Midbrain (tissue), 1 donor: ENCODE data around the gene SLC14A1.

Experiments
- DNase-seq: peaks from one replicate; lab custom pipeline; 2025; lab: John Stamatoyannopoulos, UW

SLC14A1 gene

DNA sequence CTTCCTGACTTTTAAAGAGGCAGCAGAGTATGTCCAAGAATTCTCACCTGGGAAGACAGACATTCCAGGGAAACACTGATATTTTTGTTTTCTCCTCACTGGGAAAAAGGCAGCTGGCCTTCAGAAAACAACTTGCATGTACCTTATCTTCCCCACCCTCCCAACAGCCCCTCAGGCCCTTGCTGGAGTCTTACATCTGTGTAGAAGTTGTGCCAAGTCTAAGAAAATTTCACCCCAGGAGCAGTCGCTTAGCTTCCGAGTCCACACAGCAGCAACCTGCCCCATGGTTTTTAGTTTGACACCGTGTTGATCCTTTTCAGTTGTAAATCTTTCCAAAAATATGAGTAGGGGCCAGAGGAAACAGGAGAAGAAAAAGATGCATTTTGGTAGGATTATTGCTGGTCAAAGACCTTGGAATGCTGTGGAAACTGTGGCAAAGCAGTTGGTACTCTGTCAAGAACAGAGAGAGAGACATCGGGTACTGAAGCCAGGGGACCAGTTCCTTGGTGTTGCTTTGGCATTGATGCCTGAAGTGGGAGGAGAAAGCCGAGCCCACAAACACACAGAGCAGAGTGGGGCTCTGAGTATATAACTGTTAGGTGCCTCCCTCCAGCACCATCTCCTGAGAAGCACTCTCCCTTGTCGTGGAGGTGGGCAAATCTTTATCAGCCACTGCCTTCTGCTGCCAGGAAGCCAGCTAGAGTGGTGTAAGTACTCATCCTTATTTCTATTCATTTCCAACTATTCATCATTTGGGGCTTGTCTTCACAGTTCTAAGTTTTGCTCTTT, at the start of gene SLC14A1:
Gene SLC14A1, plus strand, starts transcription at position 615 of the 789 bp plus-strand sequence. CDS start 6,140 bp downstream, outside the sequence.
- DNase-seq = peak; percentile 64

DNA sequence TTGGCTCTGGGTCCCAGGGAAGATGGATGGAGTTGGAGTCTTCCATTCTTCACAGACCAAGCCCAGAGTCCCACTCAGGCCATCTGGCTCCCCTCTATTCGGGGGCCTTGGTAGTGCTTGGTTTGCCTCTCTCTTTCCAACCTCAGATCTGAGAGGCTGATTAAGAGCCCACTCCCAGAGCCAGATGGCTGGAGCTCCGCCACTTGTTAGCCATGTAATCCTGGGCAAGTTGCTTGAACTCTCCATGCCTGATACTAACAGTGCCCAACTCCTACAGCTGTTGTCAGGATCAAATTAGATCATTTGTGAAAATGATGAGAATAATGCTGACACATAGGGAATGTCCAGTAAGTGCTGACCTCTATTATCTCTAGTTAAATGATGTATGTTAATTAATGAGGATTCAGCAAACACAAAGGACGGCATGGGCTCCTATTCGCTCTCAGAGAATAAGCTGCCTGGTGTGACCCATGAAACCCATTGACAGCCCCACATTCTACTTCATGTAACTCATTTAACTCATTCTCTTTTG, 46.6 kb upstream of the SLC14A1 start:
- no peak for DNase-seq

GRCh38 chr18:45678441-45678840, 45.5 kb upstream of the SLC14A1 start:
- no peak for DNase-seq

DNA sequence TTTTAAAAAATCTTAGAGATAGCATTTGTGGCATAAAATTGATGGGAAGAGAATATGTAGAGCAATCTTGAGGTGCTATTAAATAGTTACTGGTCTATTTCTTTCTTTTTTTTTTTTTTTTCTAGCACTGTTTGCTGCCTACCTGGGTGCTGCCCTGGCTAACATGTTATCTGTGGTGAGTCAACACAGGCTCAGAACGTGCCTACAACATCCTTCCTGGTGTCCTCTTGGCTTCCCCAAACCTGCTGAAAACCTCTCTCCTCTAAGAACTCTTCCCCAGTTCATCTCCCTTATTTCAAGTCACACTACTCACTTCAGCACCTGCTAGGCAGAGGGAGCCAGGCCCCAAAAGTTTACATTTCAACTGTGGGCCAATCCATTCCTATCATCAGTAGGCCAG, 45.1 kb upstream of the SLC14A1 start:
- no peak for DNase-seq

DNA sequence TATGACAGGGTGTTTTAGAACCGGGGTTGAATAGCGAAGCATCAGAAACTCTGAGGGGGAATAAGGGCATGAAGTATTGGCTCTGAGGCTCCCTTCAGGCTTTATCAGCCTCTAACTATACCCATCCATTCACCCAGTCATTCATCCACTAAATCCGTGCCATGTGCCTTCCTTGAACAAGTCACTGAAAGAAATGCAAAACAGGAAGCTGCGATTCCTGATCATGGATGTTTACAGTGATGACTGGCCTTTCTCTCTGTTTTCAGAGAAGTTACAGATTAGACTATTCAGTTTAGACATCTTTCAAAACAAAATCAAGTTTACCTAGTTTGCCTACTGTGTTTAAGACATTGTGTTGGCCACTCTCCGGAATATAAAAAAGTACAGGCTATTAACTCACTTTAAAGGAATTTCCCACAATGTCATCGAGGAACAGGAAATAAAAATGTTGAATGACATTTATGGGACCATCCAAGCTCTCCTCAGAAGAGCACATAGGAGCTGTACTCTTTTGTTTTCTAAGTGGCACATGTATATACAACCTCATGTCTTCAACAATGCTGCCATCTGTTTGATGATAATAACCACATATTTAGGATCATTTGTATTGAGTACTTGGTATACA, 43.8 kb upstream of the SLC14A1 start:
- no peak for DNase-seq

- no peak for DNase-seq
These were observed 41.8 kb upstream of the SLC14A1 start for GRCh38 chr18:45682181-45682580.

DNA sequence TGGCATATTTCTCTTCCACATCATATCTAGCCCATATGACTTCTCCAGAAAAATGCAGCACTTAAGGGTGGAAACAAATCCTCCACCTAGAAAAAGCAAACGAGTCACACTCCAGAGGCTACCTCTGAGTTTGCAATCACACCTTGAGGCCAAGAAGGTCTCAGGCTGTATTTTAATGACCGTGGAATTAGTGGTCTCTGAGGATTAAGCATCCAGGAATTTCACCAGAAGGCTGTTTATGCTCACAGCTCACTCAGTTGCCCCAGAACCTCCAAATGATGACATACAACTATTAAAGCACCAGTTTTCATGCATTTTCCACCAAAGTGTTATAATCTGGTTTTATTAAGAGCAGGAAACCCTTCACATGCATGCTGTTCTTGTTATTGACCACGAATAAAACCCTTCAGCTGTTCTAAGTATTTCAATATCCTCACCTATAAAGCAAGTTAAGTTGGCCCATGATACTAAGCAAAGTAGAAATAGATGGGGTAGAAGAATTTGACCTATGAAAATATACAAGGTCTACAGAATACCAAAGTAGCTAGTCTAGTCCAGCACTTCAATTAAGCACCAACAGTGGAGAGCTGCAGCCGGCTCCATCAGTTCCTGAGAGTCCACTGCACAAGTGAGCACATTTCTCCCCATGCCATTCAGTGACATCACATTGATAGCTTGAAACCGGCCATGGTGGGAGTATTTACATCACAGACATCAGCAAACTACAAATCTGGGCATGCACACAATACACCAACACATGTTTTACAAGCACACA, 39.5 kb upstream of the SLC14A1 start:
- no peak for DNase-seq

- DNase-seq = no peak
These were observed 36.9 kb upstream of the SLC14A1 start for GRCh38 chr18:45686891-45687611.

GRCh38 chr18:45687621-45688020, 36.4 kb upstream of the SLC14A1 start:
- no peak for DNase-seq

- no peak for DNase-seq
These were observed 35.9 kb upstream of the SLC14A1 start for GRCh38 chr18:45688113-45688512.

DNA sequence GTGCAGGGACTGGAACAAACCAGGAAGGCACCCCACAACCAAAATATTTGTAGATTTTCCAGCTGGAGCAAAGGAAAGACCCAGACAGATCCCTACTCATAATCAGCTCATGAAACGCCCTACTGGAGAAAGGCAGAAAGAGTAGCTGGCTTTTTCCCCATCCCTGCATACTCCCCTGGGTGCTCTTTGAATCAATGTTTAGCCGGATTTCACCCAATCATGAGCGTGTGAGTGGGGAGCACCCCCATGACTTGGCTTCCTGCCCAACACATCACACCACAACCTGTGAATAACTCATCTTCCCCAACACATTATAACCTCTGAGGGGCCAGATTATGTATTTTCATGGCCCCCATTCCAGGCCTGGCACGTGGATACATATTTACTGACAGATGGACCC, 35.1 kb upstream of the SLC14A1 start:
- DNase-seq = no peak

- DNase-seq = no peak
These were observed 34.6 kb upstream of the SLC14A1 start for GRCh38 chr18:45689396-45689795.

DNA sequence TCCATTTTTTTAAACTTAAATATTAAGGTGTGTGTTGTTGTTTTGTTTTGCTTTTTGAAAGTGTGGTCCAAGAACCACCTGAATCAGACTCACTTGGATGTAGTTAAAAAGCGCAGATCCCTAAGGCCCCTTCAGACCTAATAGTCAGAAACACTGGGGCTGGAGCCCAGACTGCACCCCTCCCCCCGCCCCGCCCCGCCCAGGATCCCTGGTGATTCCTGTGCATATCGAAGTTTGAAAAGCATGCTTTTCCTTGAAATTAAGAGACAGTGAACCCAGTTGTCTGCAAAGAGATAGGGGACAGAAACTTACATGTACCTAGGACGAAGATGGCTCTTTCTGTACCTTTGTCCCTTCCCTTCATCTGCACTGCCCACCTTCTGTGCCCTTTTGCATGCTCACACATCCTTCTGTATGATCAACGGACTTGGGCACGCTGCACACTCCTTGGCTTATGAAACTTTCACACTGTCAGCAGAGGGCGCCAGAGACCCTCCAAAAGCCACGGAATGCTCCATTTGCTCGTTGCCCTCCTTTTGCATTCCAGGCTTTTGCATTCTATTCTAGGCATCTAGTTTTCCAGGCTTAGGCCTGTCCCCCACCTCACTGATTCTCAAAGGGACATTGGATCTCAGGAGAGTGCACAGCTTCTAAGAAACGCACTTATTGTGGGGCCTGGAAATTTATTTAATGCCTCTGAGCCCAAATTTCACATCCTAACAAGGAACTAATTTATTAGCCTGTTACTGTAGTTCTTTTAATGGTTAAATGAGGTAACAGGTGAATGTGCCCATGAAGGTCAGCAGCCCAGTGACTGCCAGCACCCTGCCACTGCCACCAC, 32.8 kb upstream of the SLC14A1 start:
- DNase-seq = peak; percentile 85

DNA sequence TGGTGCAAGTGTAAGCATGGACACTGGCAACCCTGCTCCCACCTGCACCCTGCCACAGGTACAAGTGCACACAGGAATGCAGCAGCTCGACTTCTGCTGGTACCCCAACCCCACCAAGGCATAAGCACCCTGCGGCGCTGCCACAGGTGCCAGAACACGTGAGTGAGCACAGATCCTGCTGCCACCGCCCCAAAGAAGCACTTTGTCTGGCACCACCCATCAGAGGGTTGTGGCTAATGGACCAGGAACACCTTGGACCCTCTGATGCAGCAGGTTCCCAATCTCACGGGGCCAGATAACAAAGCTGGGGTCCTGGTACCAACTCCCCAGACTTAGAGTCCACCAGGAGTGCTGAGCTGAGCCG, 32.2 kb upstream of the SLC14A1 start:
- DNase-seq = no peak

DNA sequence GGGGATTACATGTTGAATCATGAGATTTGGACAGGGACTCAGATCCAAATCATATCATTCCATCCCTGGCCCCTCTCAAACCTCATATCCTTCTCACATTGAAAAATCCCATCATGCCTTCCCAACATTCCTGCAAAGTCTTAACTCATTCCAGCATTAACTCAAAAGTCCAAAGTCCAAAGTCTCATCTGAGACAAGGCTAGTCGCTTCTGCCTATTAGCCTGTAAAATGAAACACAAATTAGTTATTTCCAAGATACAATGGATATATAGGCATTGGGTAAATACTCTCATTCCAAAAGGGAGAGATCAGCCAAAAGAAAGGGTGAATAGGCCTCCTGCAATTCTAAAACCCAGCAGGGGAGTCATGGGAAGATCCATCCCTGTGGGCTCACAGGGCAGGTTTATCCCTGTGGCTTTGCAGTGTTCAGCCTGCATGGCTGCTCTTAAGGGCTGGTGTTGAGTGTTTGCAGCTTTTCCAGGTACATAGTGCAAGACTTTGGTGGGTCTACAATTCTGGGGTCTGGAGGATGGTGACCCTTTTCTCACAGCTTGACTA, 21.2 kb upstream of the SLC14A1 start:
- no peak for DNase-seq

DNA sequence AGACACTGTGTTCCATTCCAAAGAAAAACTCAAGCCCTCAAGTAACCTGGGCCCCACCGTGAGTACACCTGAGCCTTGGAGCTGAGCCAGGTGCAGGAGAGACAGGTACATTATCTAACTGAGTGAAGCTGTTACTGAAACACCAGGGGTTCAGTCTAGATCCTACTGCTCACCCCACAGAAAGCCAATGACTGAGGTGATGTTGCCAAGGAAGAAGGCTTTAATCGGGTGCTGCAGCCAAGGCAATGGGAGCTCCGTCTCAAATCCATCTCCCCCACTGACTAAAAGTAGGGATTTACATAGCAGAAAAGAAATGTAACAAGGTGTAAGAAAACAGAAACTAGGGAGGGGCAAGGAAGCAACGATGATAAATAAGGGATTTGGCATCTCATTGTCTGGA, 15.2 kb upstream of the SLC14A1 start:
- no peak for DNase-seq

- DNase-seq = peak; percentile 32
These were observed 11.9 kb upstream of the SLC14A1 start for GRCh38 chr18:45712061-45712460.

- DNase-seq = no peak
These were observed 10.7 kb upstream of the SLC14A1 start for GRCh38 chr18:45713239-45713638.

DNA sequence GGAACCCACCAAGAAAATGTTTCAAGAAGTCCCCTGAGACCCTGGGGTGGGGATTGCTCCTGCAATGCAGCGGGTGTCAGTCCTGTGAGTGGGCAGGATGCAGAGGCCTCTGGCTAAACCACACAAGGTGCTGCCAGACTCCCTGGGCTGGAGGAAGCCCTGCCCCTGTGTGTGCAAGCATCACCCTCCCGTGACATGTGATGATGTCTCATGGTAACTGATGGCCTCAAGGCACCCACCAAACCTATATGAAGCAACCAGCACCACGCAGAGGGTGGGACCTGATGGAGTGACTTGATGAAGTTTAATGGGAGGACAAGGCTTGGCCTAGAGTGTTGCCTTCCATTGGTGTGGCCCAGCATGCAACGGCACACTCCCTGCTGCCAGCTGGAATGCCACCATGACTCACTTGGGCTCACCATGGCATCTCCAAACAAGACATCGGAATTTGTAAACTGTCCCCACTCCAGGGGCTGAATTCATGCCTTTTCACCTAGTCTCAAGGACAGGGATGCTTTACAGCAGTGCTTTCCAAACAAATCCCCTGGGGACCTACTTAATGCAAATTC, 8.7 kb upstream of the SLC14A1 start:
- peak; percentile 31 for DNase-seq

DNA sequence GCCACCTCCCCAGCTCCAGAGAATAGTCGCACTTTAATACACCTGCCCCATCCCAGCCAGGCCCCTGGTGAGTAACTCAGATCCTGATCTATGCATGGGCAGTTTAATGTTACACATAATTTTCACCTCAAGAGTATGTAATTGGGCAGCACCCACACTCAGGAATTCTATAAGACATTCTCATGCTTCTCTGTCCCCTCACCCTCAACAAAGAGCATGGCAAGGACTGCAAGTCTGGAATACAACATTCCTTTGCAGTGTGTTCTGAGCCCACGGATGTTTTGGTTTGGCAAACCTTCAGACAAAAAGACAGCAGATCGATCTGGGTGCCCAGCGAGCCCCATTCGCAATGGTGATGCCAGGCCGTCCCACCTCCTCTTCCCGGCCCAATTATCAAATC, 4.9 kb upstream of the SLC14A1 start:
- DNase-seq = no peak
